ENCODE data around the gene PAPOLA. TPM values are rescaled to one million over a fixed set of nuclear protein-coding genes. Genes with fewer than 3 reads are reported as not detected.

PAPOLA gene
- total and polyA plus RNA-seq, 9 of the 15 experiments (the other 6 are each of a cell fraction or from before 2014, with no cell fraction given), result 51.1 to 199 (median 95.8) TPM

DNA sequence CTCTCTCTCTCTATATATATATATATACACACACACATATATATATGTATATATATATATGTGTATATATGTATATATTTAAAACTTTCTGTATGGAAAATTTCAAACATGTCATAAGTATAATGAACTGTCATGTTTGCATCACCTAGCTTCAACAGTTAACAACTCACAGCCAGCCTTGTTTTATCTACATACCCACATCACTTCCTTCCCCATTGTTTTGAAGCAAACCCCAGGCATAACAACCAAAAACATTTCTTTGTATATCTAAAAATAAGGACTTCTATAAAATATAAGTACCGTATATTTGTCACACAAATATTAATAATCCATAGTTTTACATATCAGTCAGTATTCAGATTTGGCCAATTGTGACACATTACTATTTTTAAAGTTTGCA is 57.4 kb downstream of the PAPOLA start (continued):
- TF ChIP-seq, protein P1, sequence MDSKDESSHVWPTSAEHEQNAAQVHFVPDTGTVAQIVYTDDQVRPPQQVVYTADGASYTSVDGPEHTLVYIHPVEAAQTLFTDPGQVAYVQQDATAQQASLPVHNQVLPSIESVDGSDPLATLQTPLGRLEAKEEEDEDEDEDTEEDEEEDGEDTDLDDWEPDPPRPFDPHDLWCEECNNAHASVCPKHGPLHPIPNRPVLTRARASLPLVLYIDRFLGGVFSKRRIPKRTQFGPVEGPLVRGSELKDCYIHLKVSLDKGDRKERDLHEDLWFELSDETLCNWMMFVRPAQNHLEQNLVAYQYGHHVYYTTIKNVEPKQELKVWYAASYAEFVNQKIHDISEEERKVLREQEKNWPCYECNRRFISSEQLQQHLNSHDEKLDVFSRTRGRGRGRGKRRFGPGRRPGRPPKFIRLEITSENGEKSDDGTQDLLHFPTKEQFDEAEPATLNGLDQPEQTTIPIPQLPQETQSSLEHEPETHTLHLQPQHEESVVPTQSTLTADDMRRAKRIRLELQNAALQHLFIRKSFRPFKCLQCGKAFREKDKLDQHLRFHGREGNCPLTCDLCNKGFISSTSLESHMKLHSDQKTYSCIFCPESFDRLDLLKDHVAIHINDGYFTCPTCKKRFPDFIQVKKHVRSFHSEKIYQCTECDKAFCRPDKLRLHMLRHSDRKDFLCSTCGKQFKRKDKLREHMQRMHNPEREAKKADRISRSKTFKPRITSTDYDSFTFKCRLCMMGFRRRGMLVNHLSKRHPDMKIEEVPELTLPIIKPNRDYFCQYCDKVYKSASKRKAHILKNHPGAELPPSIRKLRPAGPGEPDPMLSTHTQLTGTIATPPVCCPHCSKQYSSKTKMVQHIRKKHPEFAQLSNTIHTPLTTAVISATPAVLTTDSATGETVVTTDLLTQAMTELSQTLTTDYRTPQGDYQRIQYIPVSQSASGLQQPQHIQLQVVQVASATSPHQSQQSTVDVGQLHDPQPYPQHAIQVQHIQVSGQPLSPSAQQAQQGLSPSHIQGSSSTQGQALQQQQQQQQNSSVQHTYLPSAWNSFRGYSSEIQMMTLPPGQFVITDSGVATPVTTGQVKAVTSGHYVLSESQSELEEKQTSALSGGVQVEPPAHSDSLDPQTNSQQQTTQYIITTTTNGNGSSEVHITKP (IDR thresholded peaks at IDR 0.05; ENCODE audit: partially characterized antibody), result no peak
- no peak for TF ChIP-seq KLF1 (tag; IDR thresholded peaks at IDR 0.05)

- Histone ChIP-seq H2AFZ (ENCODE audit: low read depth, low read length) (no peak overlapping the region), H3K27me3 (ENCODE audit: control insufficient read depth in 2 of 2, insufficient read depth in 2 of 2, low read length in 2 of 2) (no peaks in the 10 kb centered on the region), H3K27ac (ENCODE audit: extremely low read depth, low read depth, low read length) (no peak overlapping the region), H3K9ac (ENCODE audit: insufficient read depth in 1 of 2, low read depth in 2 of 2, low read length in 2 of 2) (no peak overlapping the region), H3K36me3 (ENCODE audit: control insufficient read depth, insufficient read depth, low read length) (peaks cover 61% of the 10 kb centered on the region), H3K4me1 (replicated peaks in 1 of 2; ENCODE audit: control insufficient read depth in 2 of 2, insufficient read depth in 2 of 2, low read length in 2 of 2) (no peaks in the 10 kb centered on the region), H4K20me1 (replicated peaks; ENCODE audit: control insufficient read depth, insufficient read depth, low read length) (no peaks in the 10 kb centered on the region), H3K9me3 (replicated peaks; ENCODE audit: control insufficient read depth, insufficient read depth, low read depth, low read length) (no peaks in the 10 kb centered on the region), H3K4me2 (ENCODE audit: insufficient read depth, low read length) (no peak overlapping the region), H3K9me1 (ENCODE audit: control insufficient read depth, insufficient read depth, low read length) (no peaks in the 10 kb centered on the region), H3K4me3 (no peak overlapping the region), H3K79me2 (ENCODE audit: control insufficient read depth, insufficient read depth, low read length) (no peaks in the 10 kb centered on the region)
- WGBS (ENCODE audit: insufficient coverage, low coverage, missing lambda C conversion rate), result 53% methylated on average over 1 of the region's 1 CpG
- ATAC-seq, result no peak
- no peak for DNase-seq (ENCODE audit: extremely low read depth in 1 of 4, low spot score in 3 of 4)
- FAIRE-seq, result no peak
- intact Hi-C loops (cut with micrococcal nuclease), result loop anchor here (10.0 kb wide), 1 partner anchor 280 kb away; no protein-coding TSS in a partner anchor
- ChIA-PET CTCF (ENCODE audit: low intra/inter-chr PET ratio) (no interaction called here), POLR2A (interaction anchor here (1.3 kb wide), 1 partner anchor 12 kb away, joined by 4 read pairs; no protein-coding TSS in a partner anchor)
- BruUV-seq (replicated peaks), result no TSS peak
- 0 out of 6 replicates have a peak, but pooled peaks of 1 of the 3 experiments have one; percentile 14 for TF ChIP-seq CTCF (IDR thresholded peaks at IDR 0.05 in 2 of 3, conservative IDR thresholded peaks at IDR 0.05 in 1 of 3; ENCODE audit: insufficient read depth in 2 of 3, low read depth in 1 of 3, low read length in 3 of 3)
- TF ChIP-seq KLF13 (tag; IDR thresholded peaks at IDR 0.05; ENCODE audit: borderline replicate concordance, low read depth), result no peak
- in situ Hi-C loops (cut with MboI), result no loop called here
These were observed 62.2 kb downstream of the PAPOLA start for GRCh38 chr14:96564389-96564788.

All from K562 (cell line).